WTC11 (cell line): ENCODE results near the gene FAM187B. TPM values are rescaled to one million over a fixed set of nuclear protein-coding genes. Genes with fewer than 3 reads are reported as not detected.

Experiments used
- ATAC-seq: fragments of 200-7000 bp; cut with Tn5 transposase; 2 replicates; pipeline ENCODE4 v1.10.0; 2021; ENCODE audit warnings: mild to moderate bottlenecking, moderate library complexity
- CTCF ChIA-PET: fragments of 300-600 bp; sonication (Branson Sonifier 250); formaldehyde crosslinking; loops from one replicate; lab custom pipeline; 2021; ENCODE audit warnings: antibody characterized with exemption; lab: Charles Lee
- POLR2A ChIA-PET: fragments of 350-600 bp; sonication (Branson Sonifier 250); formaldehyde crosslinking; loops from one replicate; lab custom pipeline; 2021; ENCODE audit warnings: antibody characterized with exemption; lab: Charles Lee
- DNase-seq: peaks from one replicate; pipeline ENCODE4 v3.0.0; 2021; ENCODE audit warnings: low spot score
- H3K27ac Mint-ChIP-seq: 2 replicates; pipeline ENCODE4 v1.8.0; 2021; ENCODE audit warnings: mixed read lengths
- H3K27me3 Mint-ChIP-seq: 2 replicates; pipeline ENCODE4 v1.8.0; 2021; ENCODE audit warnings: low read depth, mild to moderate bottlenecking, moderate library complexity, mixed read lengths
- H3K36me3 Mint-ChIP-seq: 2 replicates; pipeline ENCODE4 v1.8.0; 2021; ENCODE audit warnings: mixed read lengths
- H3K4me1 Mint-ChIP-seq: 2 replicates; pipeline ENCODE4 v1.8.0; 2022; ENCODE audit warnings: mixed read lengths
- H3K4me3 Mint-ChIP-seq: 2 replicates; pipeline ENCODE4 v1.8.0; 2021; ENCODE audit warnings: mild to moderate bottlenecking, moderate library complexity, mixed read lengths
- H3K9me3 Mint-ChIP-seq: 2 replicates; pipeline ENCODE4 v1.8.0; 2021; ENCODE audit warnings: mixed read lengths
- ATF3 ChIP-seq: sonication (generic); formaldehyde crosslinking; conservative IDR thresholded peaks from 2 replicates; pipeline ENCODE4 v1.8.1; 2022; ENCODE audit warnings: mild to moderate bottlenecking, missing genetic modification reagents
- ETV6 ChIP-seq: sonication (generic); formaldehyde crosslinking; IDR thresholded peaks from 2 replicates; pipeline ENCODE4 v1.8.1; 2022; ENCODE audit warnings: mild to moderate bottlenecking, missing genetic modification reagents
- FOXJ3 ChIP-seq: sonication (generic); formaldehyde crosslinking; IDR thresholded peaks from 2 replicates; pipeline ENCODE4 v1.9.0; 2021; ENCODE audit warnings: missing genetic modification reagents, mild to moderate bottlenecking, borderline replicate concordance
- GABPB1 ChIP-seq: sonication (generic); formaldehyde crosslinking; IDR thresholded peaks from 2 replicates; pipeline ENCODE4 v1.8.1; 2023; ENCODE audit warnings: mild to moderate bottlenecking, missing genetic modification reagents
- MYBL2 ChIP-seq: sonication (generic); formaldehyde crosslinking; IDR thresholded peaks from 2 replicates; pipeline ENCODE4 v1.8.1; 2023; ENCODE audit warnings: mild to moderate bottlenecking, moderate library complexity, missing genetic modification reagents
- PRDM15 ChIP-seq: sonication (generic); formaldehyde crosslinking; IDR thresholded peaks from 2 replicates; pipeline ENCODE4 v1.8.0; 2022; ENCODE audit warnings: missing genetic modification reagents
- ZNF138 ChIP-seq: sonication (generic); formaldehyde crosslinking; conservative IDR thresholded peaks from 2 replicates; pipeline ENCODE4 v1.8.1; 2022; ENCODE audit warnings: mild to moderate bottlenecking, moderate library complexity, missing genetic modification reagents
- total RNA-seq: library from RNA; stranded (reverse); gene quantifications from 3 replicates; pipeline ENCODE4 v1.2.3, GENCODE V29; 2021
- TF ChIP-seq, protein P1 (sequence below): sonication (generic); formaldehyde crosslinking; IDR thresholded peaks from 2 replicates; pipeline ENCODE4 v1.8.1; 2023; ENCODE audit warnings: mild to moderate bottlenecking, missing genetic modification reagents
- TF ChIP-seq, protein P2 (sequence below): sonication (generic); formaldehyde crosslinking; IDR thresholded peaks from 2 replicates; pipeline ENCODE4 v1.8.1; 2023; ENCODE audit warnings: mild to moderate bottlenecking, missing genetic modification reagents
- TF ChIP-seq, protein P3 (sequence below): sonication (generic); formaldehyde crosslinking; IDR thresholded peaks from 2 replicates; pipeline ENCODE4 v1.8.1; 2022; ENCODE audit warnings: mild to moderate bottlenecking, missing genetic modification reagents, moderate library complexity, borderline replicate concordance

FAM187B gene
- total RNA-seq, 1 experiment from 2014 or later, result 0.20 TPM

- TF ChIP-seq PRDM15 (no peak), ATF3 (CRISPR knock-in tag) (no peak)
Measured at GRCh38 chr19:35265126-35265899, 36.8 kb upstream of the FAM187B start (continued).

GRCh38 chr19:35264268-35265125, 36.0 kb upstream of the FAM187B start:
- H3K27me3 Mint-ChIP-seq, result no peaks in the 10 kb centered on the region

More at GRCh38 chr19:35264268-35265125, 36.0 kb upstream of the FAM187B start:
- H3K4me1 Mint-ChIP-seq, result peaks cover 7% of the 10 kb centered on the region
- peaks cover 29% of the 10 kb centered on the region for H3K36me3 Mint-ChIP-seq
- no peak overlapping the region for H3K4me3 Mint-ChIP-seq
- no peak for ATAC-seq
- CTCF ChIA-PET, result interaction anchor here (0.5 to 0.7 kb wide), 4 partner anchors 61 to 197 kb away, joined by 3 read pairs; partner anchors contain the start of genes FXYD7 and LGI4
- no peak for TF ChIP-seq ETV6 (CRISPR knock-in tag)
- TF ChIP-seq, protein P1, sequence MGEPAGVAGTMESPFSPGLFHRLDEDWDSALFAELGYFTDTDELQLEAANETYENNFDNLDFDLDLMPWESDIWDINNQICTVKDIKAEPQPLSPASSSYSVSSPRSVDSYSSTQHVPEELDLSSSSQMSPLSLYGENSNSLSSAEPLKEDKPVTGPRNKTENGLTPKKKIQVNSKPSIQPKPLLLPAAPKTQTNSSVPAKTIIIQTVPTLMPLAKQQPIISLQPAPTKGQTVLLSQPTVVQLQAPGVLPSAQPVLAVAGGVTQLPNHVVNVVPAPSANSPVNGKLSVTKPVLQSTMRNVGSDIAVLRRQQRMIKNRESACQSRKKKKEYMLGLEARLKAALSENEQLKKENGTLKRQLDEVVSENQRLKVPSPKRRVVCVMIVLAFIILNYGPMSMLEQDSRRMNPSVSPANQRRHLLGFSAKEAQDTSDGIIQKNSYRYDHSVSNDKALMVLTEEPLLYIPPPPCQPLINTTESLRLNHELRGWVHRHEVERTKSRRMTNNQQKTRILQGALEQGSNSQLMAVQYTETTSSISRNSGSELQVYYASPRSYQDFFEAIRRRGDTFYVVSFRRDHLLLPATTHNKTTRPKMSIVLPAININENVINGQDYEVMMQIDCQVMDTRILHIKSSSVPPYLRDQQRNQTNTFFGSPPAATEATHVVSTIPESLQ (CRISPR knock-in tag), result no peak
- no peak for TF ChIP-seq ZNF138 (CRISPR knock-in tag)
- TF ChIP-seq GABPB1, result no peak
- TF ChIP-seq, protein P2, sequence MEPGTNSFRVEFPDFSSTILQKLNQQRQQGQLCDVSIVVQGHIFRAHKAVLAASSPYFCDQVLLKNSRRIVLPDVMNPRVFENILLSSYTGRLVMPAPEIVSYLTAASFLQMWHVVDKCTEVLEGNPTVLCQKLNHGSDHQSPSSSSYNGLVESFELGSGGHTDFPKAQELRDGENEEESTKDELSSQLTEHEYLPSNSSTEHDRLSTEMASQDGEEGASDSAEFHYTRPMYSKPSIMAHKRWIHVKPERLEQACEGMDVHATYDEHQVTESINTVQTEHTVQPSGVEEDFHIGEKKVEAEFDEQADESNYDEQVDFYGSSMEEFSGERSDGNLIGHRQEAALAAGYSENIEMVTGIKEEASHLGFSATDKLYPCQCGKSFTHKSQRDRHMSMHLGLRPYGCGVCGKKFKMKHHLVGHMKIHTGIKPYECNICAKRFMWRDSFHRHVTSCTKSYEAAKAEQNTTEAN (CRISPR knock-in tag), result no peak
- TF ChIP-seq ATF3 (CRISPR knock-in tag), result no peak
- no peak for TF ChIP-seq FOXJ3 (CRISPR knock-in tag)
- TF ChIP-seq PRDM15, result no peak
- TF ChIP-seq MYBL2 (CRISPR knock-in tag), result no peak
- TF ChIP-seq, protein P3, sequence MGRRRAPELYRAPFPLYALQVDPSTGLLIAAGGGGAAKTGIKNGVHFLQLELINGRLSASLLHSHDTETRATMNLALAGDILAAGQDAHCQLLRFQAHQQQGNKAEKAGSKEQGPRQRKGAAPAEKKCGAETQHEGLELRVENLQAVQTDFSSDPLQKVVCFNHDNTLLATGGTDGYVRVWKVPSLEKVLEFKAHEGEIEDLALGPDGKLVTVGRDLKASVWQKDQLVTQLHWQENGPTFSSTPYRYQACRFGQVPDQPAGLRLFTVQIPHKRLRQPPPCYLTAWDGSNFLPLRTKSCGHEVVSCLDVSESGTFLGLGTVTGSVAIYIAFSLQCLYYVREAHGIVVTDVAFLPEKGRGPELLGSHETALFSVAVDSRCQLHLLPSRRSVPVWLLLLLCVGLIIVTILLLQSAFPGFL, result no peak
- TF ChIP-seq, all 79 proteins: peak for 0
- DNase-seq, result peak; percentile 2
- Mint-ChIP-seq H3K9me3 (no peaks in the 10 kb centered on the region), H3K27ac (peak overlapping the region; percentile 74)
- POLR2A ChIA-PET, result no interaction called here
